SH-SY5Y (cell line): ENCODE results near the gene TRAP1.

ENCODE experiments used
- GATA2 ChIP-seq: IDR thresholded peaks from 2 replicates; pipeline ENCODE4 v1.6.1; 2011; ENCODE audit warnings: mild to moderate bottlenecking, low read depth, low read length
- GATA3 ChIP-seq: IDR thresholded peaks from 2 replicates; pipeline ENCODE4 v1.6.1; 2011; ENCODE audit warnings: low read depth, mild to moderate bottlenecking, low read length, moderate library complexity

Gene TRAP1

GRCh38 chr16:3702082-3702481, 15.2 kb downstream of the TRAP1 start:
- TF ChIP-seq GATA3: no peak
- TF ChIP-seq GATA2: no peak

GRCh38 chr16:3701531-3701930, 15.8 kb downstream of the TRAP1 start:
- TF ChIP-seq GATA2: no peak
- no peak for TF ChIP-seq GATA3

- no peak for TF ChIP-seq GATA3
- TF ChIP-seq GATA2: no peak
Measured at GRCh38 chr16:3698941-3699340, 18.4 kb downstream of the TRAP1 start.

- no peak for TF ChIP-seq GATA3
- no peak for TF ChIP-seq GATA2
Measured at GRCh38 chr16:3696425-3697218, 20.7 kb downstream of the TRAP1 start.

GRCh38 chr16:3695610-3696369, 21.5 kb downstream of the TRAP1 start:
- no peak for TF ChIP-seq GATA2
- no peak for TF ChIP-seq GATA3

GRCh38 chr16:3694051-3694450, 23.3 kb downstream of the TRAP1 start:
- TF ChIP-seq GATA3 (no peak), GATA2 (no peak)

GRCh38 chr16:3691761-3692160, 25.6 kb downstream of the TRAP1 start:
- no peak for TF ChIP-seq GATA2

- TF ChIP-seq GATA2 (no peak), GATA3 (no peak)
Measured at GRCh38 chr16:3690980-3691720, 26.2 kb downstream of the TRAP1 start.

GRCh38 chr16:3690470-3690928, 26.8 kb downstream of the TRAP1 start:
- TF ChIP-seq GATA3 (no peak), GATA2 (no peak)

- TF ChIP-seq GATA3: no peak
- no peak for TF ChIP-seq GATA2
Measured at GRCh38 chr16:3689731-3690130, 27.6 kb downstream of the TRAP1 start.

GRCh38 chr16:3687792-3688191, 29.5 kb downstream of the TRAP1 start:
- no peak for TF ChIP-seq GATA2
- TF ChIP-seq GATA3: no peak

- TF ChIP-seq GATA3 (no peak), GATA2 (no peak)
Measured at GRCh38 chr16:3687021-3687420, 30.3 kb downstream of the TRAP1 start.

GRCh38 chr16:3681206-3681605, 36.1 kb downstream of the TRAP1 start:
- TF ChIP-seq GATA2: no peak
- TF ChIP-seq GATA3: no peak

- TF ChIP-seq GATA3: no peak
- no peak for TF ChIP-seq GATA2
Measured at GRCh38 chr16:3677994-3678393, 39.3 kb downstream of the TRAP1 start.

GRCh38 chr16:3675601-3676130, 41.7 kb downstream of the TRAP1 start:
- TF ChIP-seq GATA3: no peak
- TF ChIP-seq GATA2: no peak
